UCSD-AML1 (cell line): ENCODE data around the gene ATG7.

Source experiments
- DNase-seq: peaks from one replicate; lab custom pipeline; 2025; ENCODE audit not compliant: unreplicated experiment; lab: John Stamatoyannopoulos, UW

The ATG7 gene

DNA sequence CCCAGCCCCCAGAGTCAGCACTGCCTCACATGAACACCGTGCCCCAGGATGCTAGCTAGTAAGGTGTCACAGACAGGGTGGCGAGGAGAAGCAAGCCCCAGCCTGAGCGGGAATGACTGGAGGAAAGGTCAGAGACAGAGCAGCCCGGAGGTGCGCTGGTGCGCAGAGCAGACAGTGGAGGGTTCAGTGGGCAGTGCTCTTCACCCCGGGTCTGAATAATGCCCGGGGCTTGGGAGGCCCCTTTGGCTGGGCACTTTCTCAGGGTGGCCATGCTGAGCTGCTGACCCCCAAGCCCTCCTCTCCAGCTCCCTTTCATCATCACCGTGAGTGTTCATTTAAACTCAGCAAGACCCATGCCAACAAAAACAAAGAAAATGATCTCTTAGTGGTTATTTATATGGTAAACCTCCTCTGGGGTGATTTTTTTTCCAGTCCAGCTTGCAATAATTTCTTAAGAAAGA, 260.8 kb downstream of the ATG7 start:
- DNase-seq = no peak

DNA sequence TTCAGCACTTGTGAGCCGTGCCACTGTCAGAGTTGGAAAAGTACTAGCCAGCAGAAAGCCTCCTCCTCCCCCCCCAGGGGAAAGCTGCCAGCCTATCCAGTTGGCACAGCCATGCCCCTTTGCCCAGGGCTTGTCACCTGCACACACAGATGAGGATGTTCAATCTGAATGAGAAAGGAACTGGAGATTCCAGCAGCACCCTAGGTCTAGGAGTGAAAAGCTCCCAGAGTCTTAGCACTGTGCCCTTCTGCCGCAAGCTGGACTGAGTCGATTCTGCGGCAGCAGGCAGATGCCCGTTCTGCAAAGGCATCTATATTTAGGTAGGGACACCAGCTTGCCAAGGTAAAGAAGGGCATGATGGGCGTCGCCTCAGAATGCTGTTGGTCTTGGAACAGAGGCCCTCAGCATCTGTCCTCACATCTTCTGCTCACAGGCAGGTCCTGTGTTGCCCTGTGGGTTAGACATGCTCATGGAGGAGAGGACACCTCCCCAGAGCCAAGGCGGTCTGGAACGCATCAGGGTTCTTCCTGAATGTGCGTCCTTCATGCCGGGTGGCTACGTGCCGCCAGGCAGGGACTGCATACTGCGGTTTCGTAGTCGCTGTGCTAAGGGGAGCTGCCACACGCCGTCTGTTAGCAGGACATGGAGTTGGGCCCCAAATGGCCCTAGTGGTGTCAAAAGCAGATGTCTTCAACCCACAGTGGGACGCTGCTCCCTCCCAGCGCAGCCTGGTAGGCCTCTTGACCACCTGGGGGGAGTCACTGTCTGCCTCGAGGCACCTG, 262.0 kb downstream of the ATG7 start:
- DNase-seq = no peak

DNA sequence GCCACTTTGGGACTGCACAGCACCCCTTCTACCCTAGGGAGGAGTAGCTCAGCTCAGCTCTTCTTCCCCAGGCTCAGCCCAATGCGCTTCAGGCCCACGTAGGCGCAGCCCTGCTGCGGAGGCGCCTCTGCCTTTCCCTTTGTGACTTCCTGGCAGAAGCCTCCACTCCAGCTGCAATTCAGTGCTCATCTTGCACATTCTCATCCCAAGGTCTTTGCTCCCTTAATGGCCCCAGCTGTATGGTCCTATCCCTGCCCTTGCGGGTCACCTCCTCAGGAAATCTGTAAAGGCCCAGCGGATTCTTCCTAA, 262.6 kb downstream of the ATG7 start:
- DNase-seq = no peak

DNA sequence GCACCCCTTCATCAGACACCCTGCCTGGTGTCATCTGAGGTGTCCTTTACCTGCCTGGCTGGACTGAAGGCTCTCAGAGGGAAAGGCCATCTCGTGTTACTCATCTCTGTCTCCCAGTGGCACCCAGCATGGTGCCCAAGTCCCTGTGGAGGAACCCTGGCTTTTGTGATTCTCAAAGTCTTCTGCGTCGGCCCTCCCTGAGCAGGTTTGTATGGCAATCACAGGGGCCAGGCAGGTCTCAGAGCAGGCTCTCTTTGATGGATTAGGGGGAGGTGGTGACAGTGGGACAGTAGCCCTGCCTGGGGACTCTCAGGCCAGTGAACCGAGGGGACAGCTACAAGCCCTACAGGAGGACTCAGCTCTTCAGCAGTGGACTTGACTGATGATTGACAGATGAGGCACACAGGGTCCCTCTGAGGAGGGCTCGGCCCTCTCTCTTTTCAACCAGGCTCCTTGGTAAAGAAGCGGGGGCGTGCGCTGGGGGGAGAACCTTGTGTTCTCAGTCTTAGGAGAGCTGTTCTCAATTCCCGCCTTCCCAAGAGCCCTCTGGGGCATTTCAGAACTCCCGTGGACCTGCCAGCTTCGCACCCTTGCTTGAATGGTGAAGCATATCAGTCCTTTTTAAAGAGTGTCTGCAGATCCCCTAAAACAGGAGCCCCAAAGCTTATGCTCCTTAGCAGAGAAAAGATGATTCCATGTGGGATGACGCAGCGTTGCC, 263.2 kb downstream of the ATG7 start:
- DNase-seq = no peak

DNA sequence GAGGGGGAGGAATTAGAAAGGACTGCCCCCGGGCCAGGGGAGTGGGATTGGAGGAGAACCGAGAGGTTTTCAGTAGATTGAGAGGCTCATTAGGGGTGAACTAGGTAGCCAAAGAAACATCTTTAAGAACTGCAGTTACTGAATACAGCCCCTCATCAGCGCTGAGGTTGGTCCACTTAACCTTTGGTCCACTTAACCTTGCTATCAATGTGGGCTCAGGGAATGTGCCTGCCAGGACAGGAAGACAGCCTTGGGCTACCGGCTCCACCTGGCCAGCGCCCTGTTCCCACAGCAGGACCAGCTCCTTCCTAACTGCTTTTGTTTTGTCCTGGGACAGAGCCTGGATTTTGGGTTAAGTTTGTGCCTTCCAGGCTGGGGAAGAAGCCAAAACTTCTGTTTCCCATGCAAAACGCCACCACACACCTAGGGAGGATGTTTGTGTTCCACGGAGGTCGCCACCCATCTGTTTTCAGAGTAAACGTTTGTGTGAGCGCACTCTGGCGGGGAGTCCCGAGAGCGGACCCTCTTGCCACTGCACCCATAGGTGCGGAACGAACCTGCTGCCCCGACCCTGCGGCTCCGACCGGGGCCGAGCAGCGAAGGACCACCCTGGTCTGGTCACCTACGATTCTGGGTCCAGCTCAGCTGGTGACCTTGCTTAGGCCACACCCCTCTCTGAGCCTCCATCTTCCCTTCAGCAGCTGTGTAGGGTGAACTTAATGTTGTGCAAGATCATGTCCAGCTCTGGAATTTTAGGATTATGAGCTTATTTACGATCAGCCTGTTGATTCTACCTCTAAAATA, 264.1 kb downstream of the ATG7 start:
- no peak for DNase-seq

DNA sequence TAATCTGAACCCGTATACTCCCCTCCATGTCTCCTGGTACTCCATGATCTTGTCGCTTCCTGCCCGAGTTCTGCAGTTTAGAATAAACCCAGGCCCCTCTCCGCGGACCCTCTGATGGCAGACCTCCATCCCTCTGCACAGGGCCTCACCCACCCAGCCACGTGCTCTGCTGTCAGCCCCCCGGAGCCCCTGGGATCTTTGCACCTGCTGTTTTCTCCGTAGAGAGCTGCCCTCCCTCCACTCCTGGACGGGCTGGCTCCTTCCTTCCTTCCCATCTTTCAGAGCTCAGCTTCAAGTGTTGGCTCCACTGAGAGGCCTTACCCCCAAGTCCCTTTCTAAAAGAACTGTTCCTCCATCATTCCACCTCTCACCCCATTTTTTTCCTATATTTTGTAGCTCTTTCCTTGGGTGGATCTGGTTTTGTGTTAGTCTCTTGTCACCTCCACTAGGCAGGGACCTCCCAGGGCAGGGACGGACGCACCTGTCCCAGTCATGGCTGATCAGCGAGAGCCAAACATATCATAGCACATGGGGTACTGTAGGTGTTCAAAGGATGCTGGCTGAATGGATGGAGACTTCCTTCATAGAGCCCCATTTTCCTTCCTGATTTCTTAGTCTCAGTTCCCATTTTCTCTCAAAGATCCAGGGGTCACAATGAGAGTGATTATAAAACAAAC, 264.9 kb downstream of the ATG7 start:
- DNase-seq = no peak

DNA sequence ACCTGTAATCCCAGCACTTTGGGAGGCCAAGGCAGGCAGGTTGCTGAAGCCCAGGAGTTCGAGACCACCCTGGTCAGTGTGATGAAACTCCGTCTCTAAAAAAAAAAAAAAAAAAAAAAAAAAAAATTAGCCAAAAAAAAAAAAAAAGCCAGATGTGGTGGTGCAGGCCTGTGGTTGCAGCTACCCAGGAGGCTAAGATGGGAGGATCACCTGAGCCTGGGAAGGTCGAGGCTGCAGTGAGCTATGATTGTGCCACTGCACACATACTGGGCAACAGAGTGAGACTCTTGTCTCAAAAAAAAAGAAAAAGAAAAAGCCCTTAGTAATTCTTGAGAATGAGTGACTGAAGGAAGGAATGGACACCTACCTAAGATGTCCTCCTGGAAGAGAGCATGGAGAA, 266.4 kb downstream of the ATG7 start:
- DNase-seq = no peak

DNA sequence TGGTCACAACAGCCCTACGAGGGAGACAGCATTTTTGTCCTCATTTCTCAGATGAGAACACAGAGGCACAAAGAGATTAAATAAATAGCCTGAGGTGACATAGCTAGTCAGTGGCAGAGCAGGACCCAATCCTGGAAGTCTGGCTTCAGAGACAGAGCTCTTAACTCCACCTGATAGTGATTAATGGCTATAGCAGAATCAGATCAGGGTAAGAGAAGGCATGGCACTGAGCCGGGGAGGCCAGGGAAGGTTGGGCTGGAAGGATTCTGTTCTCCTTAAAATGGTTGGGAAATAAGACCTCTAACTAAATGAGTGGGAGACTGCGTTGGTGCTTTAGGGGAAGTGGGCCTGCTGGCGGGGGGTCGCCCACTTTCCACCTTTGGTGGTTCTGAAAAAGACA, 267.0 kb downstream of the ATG7 start:
- no peak for DNase-seq

DNA sequence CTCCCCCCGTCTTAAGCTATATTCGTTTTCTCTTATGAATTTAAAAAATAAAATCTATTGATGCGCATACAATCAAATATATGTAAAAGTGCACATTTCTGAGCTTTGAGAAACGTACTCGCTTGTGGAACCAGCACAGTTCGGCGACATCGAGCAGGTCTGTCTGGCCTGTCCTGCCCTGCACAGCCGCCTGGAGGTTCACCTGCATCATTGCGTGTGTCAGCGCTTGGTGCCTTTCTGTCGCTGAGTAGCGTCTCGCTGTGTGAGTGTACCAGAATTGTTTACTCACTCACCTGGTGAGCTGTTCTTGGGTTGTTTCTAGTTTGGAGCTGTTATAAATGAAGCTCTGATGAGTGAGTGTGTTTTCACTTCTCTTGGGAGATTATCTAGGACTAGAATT, 267.5 kb downstream of the ATG7 start:
- DNase-seq = no peak

DNA sequence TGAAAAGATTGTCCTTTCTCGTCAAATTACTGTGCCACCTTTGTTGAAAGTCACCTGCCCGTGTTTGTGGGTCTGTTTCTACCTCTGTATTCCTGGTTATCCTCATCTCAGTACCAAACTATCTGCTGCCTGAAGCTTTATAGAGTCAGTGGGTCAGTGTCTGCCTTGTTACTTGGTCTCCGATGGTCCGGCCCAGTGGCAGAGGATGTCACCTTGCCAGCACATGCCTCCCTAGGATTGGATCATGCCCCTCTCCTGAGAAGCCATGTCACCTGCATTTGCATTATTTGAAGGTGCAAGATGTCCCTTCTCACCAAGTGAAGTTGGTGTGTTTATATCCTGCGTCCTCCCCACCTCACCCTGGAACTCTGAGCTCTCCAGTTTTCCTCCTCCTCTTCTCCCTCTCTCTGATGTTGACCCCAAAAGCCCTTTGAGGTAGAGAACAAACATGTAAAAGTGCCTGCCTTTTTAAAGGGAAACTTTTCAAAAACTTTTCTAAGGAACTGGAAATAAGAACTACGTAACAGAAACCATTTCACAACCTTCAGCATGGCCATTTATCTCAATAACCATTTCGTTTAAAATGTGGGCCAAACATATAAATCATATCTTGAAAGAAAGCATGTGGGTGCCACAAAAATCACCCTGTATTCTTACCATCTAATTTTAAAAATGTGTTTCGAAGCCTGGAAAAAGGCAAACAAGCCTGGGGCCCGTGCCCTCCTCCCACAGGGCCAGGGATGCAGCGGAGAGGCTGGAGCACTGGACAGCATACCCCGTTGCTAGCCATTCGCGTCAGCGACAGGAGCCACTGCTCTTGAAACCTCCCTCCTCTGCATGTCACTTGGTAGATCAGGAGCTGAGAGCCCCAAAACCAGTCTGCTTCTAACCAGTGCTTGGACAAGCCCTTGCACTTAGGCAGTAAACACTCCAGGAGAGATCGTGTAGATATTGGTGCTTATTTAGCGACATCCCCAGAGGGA, 269.4 kb downstream of the ATG7 start:
- DNase-seq = no peak

DNA sequence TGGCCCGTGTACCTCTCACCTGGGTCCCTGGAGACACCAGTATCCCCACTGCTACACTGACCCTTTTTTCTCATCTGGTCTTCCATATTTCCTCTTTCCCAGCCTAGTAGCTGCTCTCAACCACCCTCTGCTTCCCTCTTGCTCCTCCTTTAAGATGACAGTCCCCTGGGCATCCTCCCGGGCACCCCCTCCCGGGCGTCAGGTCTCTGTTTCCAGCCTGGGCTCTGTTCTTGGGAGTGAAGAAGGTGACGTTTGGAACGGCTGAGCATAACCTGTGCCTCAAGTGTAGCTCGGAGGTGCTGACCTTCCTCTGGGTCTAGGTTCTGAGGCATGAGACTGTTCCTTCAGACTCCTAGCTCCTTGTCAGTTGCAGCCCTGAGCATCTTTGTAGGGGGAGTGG, 270.4 kb downstream of the ATG7 start:
- DNase-seq = no peak

DNA sequence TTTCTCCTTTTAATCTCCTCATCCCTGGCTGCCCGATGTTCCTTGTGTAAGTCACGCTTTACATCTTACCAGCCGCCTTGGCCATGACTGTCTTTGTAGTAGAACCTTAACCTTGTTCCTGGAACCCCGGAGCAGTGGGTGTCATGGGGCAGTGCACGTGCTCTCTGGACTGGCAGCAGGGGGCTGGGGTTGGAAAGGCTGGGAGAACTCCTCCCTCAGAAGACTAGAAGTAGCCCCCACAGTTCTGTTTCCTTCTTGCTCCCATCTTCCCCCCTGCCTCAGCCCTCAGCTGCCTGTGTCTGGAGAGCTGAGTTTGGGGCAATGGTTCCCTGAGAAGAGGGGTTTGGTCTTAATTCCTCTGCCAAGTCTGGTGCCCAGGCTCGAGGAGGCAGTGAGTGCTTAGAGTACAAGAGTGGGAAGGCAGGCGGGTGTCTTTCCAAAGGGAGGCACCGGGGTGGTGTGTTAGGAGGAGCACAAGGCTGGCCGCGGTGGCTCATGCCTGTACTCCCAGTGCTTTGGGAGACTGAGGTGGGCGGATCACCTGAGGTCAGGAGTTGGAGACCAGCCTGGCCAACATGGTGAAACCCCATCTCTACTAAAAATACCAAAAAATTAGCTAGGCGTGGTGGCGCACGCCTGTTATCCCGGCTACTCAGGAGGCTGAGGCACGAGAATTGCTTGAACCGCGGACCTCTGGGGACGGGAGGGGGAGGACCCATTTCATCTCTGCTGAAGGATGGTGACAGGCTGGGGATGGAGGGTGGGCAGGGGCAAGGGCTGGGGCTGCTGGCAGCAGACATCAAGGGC, 271.1 kb downstream of the ATG7 start:
- no peak for DNase-seq

DNA sequence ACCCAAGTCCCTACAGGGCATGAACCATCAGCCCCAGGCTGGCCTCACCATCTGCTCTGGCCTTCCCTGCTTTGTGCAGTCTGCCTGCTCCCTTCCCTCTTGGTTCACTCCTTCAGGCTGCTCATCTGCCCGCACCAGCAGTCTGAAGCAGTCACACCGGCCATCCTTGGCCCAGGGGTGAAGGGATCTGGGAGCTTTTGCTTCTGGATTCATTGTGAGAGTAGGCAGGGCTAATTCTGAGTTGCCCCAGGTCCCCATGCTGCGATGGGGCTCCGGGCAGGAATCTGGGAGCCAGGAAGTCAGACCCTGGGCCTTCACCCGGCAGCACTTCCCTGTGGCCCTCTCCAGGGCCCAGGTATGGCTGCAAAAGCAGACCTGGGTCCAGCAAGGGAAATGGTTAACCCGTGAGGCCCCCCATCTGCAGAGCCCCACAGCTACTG, 271.8 kb downstream of the ATG7 start:
- DNase-seq = no peak

DNA sequence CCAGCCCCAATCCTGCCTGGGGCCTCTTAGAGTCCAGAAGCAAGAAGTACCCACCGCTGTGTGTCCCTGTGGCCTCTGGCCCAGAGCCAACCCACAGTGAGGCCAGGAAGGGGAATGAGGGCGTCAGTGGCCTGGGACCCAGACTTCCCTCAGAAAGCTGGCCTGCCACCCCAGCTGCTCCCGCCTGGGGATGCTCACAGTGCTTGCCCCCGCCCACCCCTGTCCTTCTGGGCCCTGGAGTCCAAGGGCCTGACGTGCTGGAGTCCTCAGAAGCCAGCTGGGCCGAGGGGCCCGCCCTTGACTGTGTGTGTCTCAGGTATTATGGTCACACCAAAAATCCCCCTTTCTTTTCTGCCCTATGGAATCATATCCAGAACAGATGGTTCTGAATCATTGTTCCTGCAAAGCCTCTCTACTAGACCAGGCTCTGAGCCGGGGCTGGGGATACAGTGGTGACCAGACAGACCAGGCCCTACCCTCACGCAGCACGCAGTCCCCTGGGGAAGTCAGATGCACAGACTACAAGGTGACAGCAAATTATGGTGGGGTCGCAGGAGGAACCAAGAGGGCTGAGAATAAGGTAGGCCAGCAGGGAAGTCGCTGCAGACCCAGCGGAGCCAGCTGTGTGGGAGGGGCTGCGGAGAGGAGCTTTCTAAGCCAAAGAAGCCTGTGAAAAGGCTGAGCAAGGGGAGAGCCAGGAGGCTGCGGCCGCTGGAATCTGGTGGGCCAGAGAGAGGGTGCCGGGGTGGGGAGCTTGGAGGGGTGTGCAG, 272.4 kb downstream of the ATG7 start:
- DNase-seq = peak; percentile 64

DNA sequence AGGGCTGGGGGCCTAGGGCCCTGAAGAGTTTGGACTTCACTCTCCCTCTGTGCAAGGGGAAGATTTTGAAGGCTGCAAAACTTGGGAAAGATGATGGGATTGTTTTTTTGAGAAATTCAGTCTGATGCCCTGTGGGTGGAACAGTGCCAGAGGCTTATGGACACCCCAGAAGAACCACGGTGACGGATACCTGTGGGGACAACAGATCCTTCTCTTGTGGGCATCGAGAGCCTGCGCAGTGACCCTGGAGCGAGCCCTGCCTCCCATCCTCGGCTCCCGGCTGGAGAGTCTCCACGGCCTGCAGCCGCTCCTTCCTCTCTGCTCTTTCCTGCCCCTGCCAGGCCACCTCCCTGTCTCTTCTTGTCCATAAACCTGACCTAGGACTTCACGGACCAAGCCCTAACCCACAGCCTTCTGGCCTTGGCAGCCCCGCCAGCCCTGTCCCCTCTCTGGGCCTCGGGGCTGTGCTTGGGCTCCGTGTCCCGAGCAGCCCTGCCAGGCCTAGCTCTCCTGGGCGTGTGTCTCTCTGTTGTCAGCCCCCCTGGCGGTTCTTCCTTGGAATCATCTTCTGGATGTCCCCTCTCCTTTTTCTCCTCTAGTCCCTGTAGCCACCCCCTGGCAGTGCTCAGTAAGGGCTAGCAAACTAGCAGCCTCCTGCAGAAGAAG, 273.1 kb downstream of the ATG7 start:
- DNase-seq = no peak

DNA sequence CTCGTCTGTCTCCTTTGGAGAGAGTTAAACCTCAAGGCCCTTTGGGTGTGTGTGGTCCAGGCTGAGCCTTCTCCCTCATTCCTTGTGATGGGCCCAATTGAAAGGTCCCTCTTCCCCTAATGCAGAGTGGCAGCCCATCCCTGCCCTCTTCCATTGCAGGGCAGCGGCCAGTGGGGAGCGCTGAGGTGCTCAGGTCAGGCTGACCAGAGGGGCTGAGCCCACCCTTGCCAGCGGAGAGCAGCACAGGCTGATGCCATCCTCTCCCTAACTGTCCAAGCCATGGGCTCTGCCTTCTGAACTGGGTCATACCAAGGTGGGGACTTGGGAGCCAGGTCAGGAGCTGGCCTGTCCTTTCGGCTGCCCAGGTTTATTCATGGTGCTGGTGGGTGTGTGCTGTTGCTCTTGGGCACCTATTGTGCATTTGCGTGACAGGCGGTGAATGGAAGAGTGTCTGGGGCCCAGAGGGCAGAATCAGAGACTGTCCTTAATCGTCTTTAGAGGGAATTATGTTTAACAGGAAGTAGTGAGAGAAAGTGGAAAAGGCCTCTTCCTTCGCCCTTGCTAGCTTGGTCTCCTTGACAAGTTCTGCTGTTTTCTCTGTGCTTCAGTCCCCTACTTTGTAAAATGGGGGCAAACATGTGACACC, 274.6 kb downstream of the ATG7 start:
- DNase-seq = no peak

DNA sequence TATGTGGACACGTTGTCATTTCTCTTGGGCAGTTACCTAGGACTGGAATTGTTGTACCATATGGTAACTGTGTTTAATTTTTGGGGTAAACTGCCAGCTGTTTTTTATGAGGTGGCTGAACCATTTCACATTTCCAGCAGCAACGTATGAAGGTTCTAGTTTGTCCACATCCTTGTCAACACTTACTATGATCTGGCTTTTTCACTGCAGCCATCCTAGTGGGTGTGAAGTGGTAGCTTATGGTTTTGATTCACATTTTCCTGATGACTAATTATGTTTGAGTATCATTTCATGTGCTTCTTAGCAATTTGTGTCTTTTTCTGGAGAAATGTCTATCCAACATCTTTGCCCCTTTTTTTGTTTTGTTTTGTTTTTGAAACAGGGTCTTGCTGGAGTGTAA, 275.3 kb downstream of the ATG7 start:
- no peak for DNase-seq

DNA sequence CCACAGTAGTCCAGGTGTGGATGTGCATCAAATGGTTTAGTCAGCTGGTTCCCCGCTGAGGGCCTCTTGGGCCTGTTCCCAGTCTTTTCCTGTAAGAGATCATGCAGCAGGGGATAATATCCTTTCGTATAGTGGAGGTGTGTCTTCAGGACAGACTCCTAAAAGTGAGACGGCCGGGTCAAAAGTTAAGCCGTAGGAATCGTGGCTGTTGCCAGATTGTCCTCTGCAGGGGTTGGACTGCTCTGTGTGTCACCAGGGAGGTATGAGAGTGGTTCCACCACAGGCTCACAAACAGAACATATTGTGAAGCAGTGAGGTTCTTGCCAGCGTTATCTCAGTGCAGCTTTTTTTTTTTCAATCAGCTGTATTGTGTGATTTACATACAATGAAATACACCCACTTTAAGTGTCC, 276.5 kb downstream of the ATG7 start:
- no peak for DNase-seq
